ENCODE measurements around the gene GRK7.

GRK7 gene

GRCh38 chr3:141763088-141763750 is at the start of gene GRK7:
Gene GRK7 (plus strand): TSS chr3:141763408. CDS start chr3:141778285, 14,877 bp downstream.
- H3K4me3 ChIP-seq (ENCODE audit: low read length): no peak within 1 kb of the TSS
- DNase-seq (ENCODE audit: low read depth): no peak
- TF ChIP-seq CTCF (IDR thresholded peaks at IDR 0.05; ENCODE audit: insufficient read depth, low read depth, low read length, missing control alignments): no peak

GRCh38 chr3:141714671-141715070 is 48.5 kb upstream of the GRK7 start:
- H3K4me3 ChIP-seq (ENCODE audit: low read length): no peak overlapping the region
- no peak for TF ChIP-seq CTCF (IDR thresholded peaks at IDR 0.05; ENCODE audit: insufficient read depth, low read depth, low read length, missing control alignments)
- DNase-seq (ENCODE audit: low read depth): no peak

- no peak for TF ChIP-seq CTCF (IDR thresholded peaks at IDR 0.05; ENCODE audit: insufficient read depth, low read depth, low read length, missing control alignments)
- DNase-seq (ENCODE audit: low read depth): no peak
- no peak overlapping the region for H3K4me3 ChIP-seq (ENCODE audit: low read length)
These were observed 41.1 kb upstream of the GRK7 start for GRCh38 chr3:141722081-141722480.

- no peak for DNase-seq (ENCODE audit: low read depth)
- TF ChIP-seq CTCF (IDR thresholded peaks at IDR 0.05; ENCODE audit: insufficient read depth, low read depth, low read length, missing control alignments): no peak
- H3K4me3 ChIP-seq (ENCODE audit: low read length): no peak overlapping the region
These were observed 40.6 kb upstream of the GRK7 start for GRCh38 chr3:141722648-141723047.

GRCh38 chr3:141723255-141723654 is 40.0 kb upstream of the GRK7 start:
- no peak for TF ChIP-seq CTCF (IDR thresholded peaks at IDR 0.05; ENCODE audit: insufficient read depth, low read depth, low read length, missing control alignments)
- H3K4me3 ChIP-seq (ENCODE audit: low read length): no peak overlapping the region
- no peak for DNase-seq (ENCODE audit: low read depth)

- DNase-seq (ENCODE audit: low read depth): no peak
- H3K4me3 ChIP-seq (ENCODE audit: low read length): no peak overlapping the region
- TF ChIP-seq CTCF (IDR thresholded peaks at IDR 0.05; ENCODE audit: insufficient read depth, low read depth, low read length, missing control alignments): no peak
These were observed 39.0 kb upstream of the GRK7 start for GRCh38 chr3:141724186-141724585.

- DNase-seq (ENCODE audit: low read depth): no peak
- no peak for TF ChIP-seq CTCF (IDR thresholded peaks at IDR 0.05; ENCODE audit: insufficient read depth, low read depth, low read length, missing control alignments)
- H3K4me3 ChIP-seq (ENCODE audit: low read length): no peak overlapping the region
These were observed 38.2 kb upstream of the GRK7 start for GRCh38 chr3:141725036-141725435.
